HEK293T (cell line): ENCODE data around the gene ERICH4.

ENCODE experiments used
- HDGF ChIP-seq: fragments of 450-650 bp; IDR thresholded peaks from 2 replicates; pipeline ENCODE4 v1.6.1; 2017; ENCODE audit warnings: antibody characterized with exemption, borderline replicate concordance
- SP1 ChIP-seq: fragments of 450-650 bp; IDR thresholded peaks from 2 replicates; pipeline ENCODE4 v1.6.1; 2017
- TARDBP ChIP-seq: fragments of 450-650 bp; IDR thresholded peaks from 2 replicates; pipeline ENCODE4 v1.6.1; 2016

GRCh38 chr19:41462497-41462896 lies 19.5 kb downstream of the ERICH4 start:
- no peak for TF ChIP-seq SP1
- no peak for TF ChIP-seq HDGF
- no peak for TF ChIP-seq TARDBP
